MM.1S (cell line): Measurements from ENCODE around the gene CBX6.
A peak's percentile ranks its signal among the peaks of the same experiment; 100 is the strongest.

ENCODE experiments used
- DNase-seq: peaks from one replicate; pipeline ENCODE4 v3.0.0-alpha.2; 2015
- H2AFZ ChIP-seq: fragments of 300-600 bp; sonication (generic); 2 replicates; pipeline ENCODE4 v1.6.0; 2016; ENCODE audit warnings: antibody characterized with exemption, low read length
- H3F3A ChIP-seq: fragments of 300-600 bp; sonication (generic); 2 replicates; pipeline ENCODE4 v1.6.1; 2016; ENCODE audit warnings: mild to moderate bottlenecking, antibody characterized with exemption, low read length, moderate library complexity, mixed read lengths; ENCODE audit not compliant: insufficient read depth
- H3K27ac ChIP-seq: fragments of 300-600 bp; sonication (generic); 2 replicates; pipeline ENCODE4 v1.5.1; 2016; ENCODE audit warnings: mild to moderate bottlenecking, low read length
- H3K27me3 ChIP-seq: fragments of 300-600 bp; sonication (generic); replicated peaks from 2 replicates; pipeline ENCODE4 v1.6.0; 2016; ENCODE audit warnings: low read length; ENCODE audit not compliant: insufficient read depth
- H3K36me3 ChIP-seq: fragments of 300-600 bp; sonication (generic); replicated peaks from 2 replicates; pipeline ENCODE4 v1.6.1; 2016; ENCODE audit warnings: mild to moderate bottlenecking, low read length, mixed read lengths; ENCODE audit not compliant: insufficient read depth
- H3K4me1 ChIP-seq: fragments of 300-600 bp; sonication (generic); 2 replicates; pipeline ENCODE4 v1.6.1; 2016; ENCODE audit warnings: low read length, mixed read lengths
- H3K4me2 ChIP-seq: fragments of 300-600 bp; sonication (generic); 2 replicates; pipeline ENCODE4 v1.6.0; 2016; ENCODE audit warnings: low read depth, low read length
- H3K4me3 ChIP-seq: fragments of 300-600 bp; sonication (generic); 2 replicates; pipeline ENCODE4 v1.5.1; 2016; ENCODE audit warnings: low read length, mixed read lengths
- H3K79me2 ChIP-seq: fragments of 300-600 bp; sonication (generic); 2 replicates; pipeline ENCODE4 v1.6.1; 2016; ENCODE audit warnings: mixed run types, low read length, mixed read lengths
- H3K9ac ChIP-seq: fragments of 300-600 bp; sonication (generic); 2 replicates; pipeline ENCODE4 v1.6.1; 2016; ENCODE audit warnings: low read length, mixed read lengths
- H3K9me2 ChIP-seq: fragments of 300-600 bp; sonication (generic); replicated peaks from 2 replicates; pipeline ENCODE4 v1.6.1; 2016; ENCODE audit warnings: mild to moderate bottlenecking, low read length, mixed read lengths; ENCODE audit not compliant: insufficient read depth
- H3K9me3 ChIP-seq: fragments of 300-600 bp; sonication (generic); replicated peaks from 2 replicates; pipeline ENCODE4 v1.6.1; 2016; ENCODE audit warnings: mild to moderate bottlenecking, low read length, mixed read lengths; ENCODE audit not compliant: insufficient read depth
- H4K20me1 ChIP-seq: fragments of 300-600 bp; sonication (generic); 2 replicates; pipeline ENCODE4 v1.6.1; 2016; ENCODE audit warnings: mild to moderate bottlenecking, low read length, moderate library complexity, mixed read lengths; ENCODE audit not compliant: insufficient read depth
- CTCF ChIP-seq: fragments of 300-600 bp; sonication (generic); IDR thresholded peaks from 2 replicates; pipeline ENCODE4 v1.5.1; 2016; ENCODE audit warnings: antibody characterized with exemption, low read length, mixed read lengths
- EZH2 ChIP-seq: fragments of 300-600 bp; sonication (generic); optimal IDR thresholded peaks from 2 replicates; pipeline ENCODE3; 2017; ENCODE audit warnings: low read depth, mild to moderate bottlenecking, antibody characterized with exemption, low read length, mixed read lengths
- EZH2phosphoT487 ChIP-seq: fragments of 300-600 bp; sonication (generic); IDR thresholded peaks from 2 replicates; pipeline ENCODE4 v1.6.1; 2018; ENCODE audit warnings: antibody characterized with exemption, low read length

Gene CBX6

GRCh38 chr22:38826801-38827200 is 45.2 kb downstream of the CBX6 start:
- no peak for TF ChIP-seq CTCF
- no peak for TF ChIP-seq EZH2
- TF ChIP-seq EZH2phosphoT487 = no peak
- H4K20me1 ChIP-seq = no peaks in the 10 kb centered on the region
- no peaks in the 10 kb centered on the region for H3K4me1 ChIP-seq
- no peaks in the 10 kb centered on the region for H3K36me3 ChIP-seq
- no peak overlapping the region for H2AFZ ChIP-seq
- H3K79me2 ChIP-seq = no peaks in the 10 kb centered on the region
- no peaks in the 10 kb centered on the region for H3K9me2 ChIP-seq
- DNase-seq = no peak
- H3K4me2 ChIP-seq = no peak overlapping the region
- H3K27ac ChIP-seq = no peak overlapping the region
- H3F3A ChIP-seq = no peaks in the 10 kb centered on the region
- H3K9ac ChIP-seq = no peak overlapping the region
- peaks cover 61% of the 10 kb centered on the region for H3K27me3 ChIP-seq
- no peak overlapping the region for H3K4me3 ChIP-seq
- H3K9me3 ChIP-seq = no peaks in the 10 kb centered on the region

DNA sequence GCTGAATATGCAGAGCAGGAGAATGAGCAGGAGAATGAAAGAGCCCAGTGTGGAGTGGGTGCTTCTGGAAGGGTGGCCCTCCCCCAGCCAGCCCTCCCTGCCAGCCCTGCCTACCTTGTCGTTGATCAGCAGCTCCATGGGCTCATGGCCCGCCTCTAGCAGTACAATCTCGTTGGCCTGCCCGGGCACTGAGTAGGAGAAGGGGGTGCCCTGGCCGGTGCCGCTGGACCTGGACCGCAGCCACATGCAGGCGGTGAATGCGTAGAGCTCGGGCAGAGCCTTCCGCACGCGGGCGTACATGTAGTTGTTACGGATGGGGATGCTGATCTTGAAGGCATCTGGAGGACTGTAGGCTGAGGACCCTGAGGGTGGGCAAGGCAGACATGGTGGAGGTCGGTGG is 45.6 kb downstream of the CBX6 start:
- Histone ChIP-seq H3K9me3 (no peaks in the 10 kb centered on the region), H3K27ac (no peak overlapping the region), H3K36me3 (no peaks in the 10 kb centered on the region), H3K9ac (no peak overlapping the region), H3K4me3 (no peak overlapping the region), H3F3A (no peaks in the 10 kb centered on the region), H3K27me3 (peaks cover 61% of the 10 kb centered on the region), H3K79me2 (no peaks in the 10 kb centered on the region), H3K4me2 (no peak overlapping the region), H3K9me2 (no peaks in the 10 kb centered on the region), H4K20me1 (no peaks in the 10 kb centered on the region), H3K4me1 (no peaks in the 10 kb centered on the region), H2AFZ (no peak overlapping the region)
- TF ChIP-seq CTCF = no peak
- TF ChIP-seq EZH2phosphoT487 = no peak
- no peak for TF ChIP-seq EZH2
- DNase-seq = no peak

DNA sequence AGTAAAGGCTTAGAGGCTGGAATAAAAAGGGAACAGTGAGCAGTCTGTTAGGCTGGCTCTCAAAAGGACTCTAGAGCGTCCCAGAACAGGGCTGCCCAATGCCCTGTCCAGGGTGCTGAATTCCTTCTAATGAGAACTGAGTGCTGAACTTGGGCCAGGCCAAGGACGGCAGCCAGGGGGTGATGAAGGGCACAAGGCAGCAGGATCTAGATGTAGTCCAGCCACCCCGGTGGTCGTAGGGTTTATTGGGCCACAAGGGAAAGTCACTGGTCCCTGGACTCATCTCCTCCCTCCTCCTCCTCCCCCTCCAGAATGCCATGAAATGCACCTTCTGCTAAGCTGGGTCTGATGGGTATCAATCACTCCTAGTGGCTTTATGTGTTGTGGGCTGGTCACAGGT is 47.4 kb downstream of the CBX6 start:
- Histone ChIP-seq H3K4me3 (no peak overlapping the region), H2AFZ (no peak overlapping the region), H3K79me2 (no peaks in the 10 kb centered on the region), H3K4me1 (no peaks in the 10 kb centered on the region), H4K20me1 (no peaks in the 10 kb centered on the region), H3F3A (no peaks in the 10 kb centered on the region), H3K9me3 (no peaks in the 10 kb centered on the region), H3K9ac (no peak overlapping the region), H3K9me2 (no peaks in the 10 kb centered on the region), H3K27me3 (peaks cover 58% of the 10 kb centered on the region), H3K36me3 (no peaks in the 10 kb centered on the region), H3K4me2 (no peak overlapping the region), H3K27ac (no peak overlapping the region)
- peak; percentile 57 for TF ChIP-seq CTCF
- TF ChIP-seq EZH2phosphoT487 = no peak
- no peak for TF ChIP-seq EZH2
- peak; percentile 78 for DNase-seq
